Measurements from ENCODE around the gene ACTR3.

DNA sequence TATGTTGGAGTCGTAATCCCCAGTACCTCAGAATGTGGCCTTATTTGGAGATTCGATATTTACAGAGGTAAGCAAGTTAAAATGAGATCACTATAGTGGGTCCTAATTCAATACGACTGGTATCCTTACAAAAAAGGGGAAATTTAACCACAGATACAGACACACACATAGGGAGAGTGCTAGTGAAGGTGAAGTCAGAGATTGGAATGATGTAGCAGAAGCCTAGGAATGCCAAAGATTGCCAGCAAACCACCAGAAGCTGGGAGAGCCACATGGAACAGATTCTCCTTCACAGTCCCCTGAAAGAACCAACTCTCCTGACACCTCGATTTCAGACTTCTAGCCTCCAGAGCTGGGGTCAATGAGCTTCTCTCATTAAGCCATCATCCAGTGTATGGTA lies 17.7 kb upstream of the ACTR3 start:
- TF ChIP-seq, protein P1, sequence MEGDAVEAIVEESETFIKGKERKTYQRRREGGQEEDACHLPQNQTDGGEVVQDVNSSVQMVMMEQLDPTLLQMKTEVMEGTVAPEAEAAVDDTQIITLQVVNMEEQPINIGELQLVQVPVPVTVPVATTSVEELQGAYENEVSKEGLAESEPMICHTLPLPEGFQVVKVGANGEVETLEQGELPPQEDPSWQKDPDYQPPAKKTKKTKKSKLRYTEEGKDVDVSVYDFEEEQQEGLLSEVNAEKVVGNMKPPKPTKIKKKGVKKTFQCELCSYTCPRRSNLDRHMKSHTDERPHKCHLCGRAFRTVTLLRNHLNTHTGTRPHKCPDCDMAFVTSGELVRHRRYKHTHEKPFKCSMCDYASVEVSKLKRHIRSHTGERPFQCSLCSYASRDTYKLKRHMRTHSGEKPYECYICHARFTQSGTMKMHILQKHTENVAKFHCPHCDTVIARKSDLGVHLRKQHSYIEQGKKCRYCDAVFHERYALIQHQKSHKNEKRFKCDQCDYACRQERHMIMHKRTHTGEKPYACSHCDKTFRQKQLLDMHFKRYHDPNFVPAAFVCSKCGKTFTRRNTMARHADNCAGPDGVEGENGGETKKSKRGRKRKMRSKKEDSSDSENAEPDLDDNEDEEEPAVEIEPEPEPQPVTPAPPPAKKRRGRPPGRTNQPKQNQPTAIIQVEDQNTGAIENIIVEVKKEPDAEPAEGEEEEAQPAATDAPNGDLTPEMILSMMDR (IDR thresholded peaks at IDR 0.05; ENCODE audit: poor library complexity, severe bottlenecking), result no peak
- TF ChIP-seq EP300 (conservative IDR thresholded peaks at IDR 0.05; ENCODE audit: poor library complexity, severe bottlenecking) (no peak), EZH2 (IDR thresholded peaks at IDR 0.05; ENCODE audit: borderline replicate concordance, insufficient read depth, low read length, poor library complexity, severe bottlenecking) (no peak), MXI1 (conservative IDR thresholded peaks at IDR 0.05; ENCODE audit: poor library complexity, severe bottlenecking) (no peak), POLR2AphosphoS5 (IDR thresholded peaks at IDR 0.05) (no peak), TAF1 (IDR thresholded peaks at IDR 0.05; ENCODE audit: low read depth) (no peak), RAD21 (conservative IDR thresholded peaks at IDR 0.05) (no peak)

Data from neural cell (in vitro differentiated cells).